ENCODE measurements around the gene A3GALT2. TPM values are rescaled to one million over a fixed set of nuclear protein-coding genes. Genes with fewer than 3 reads are reported as not detected.

The A3GALT2 gene
- total and polyA plus RNA-seq, 2 donors (not counting 1 experiment from before 2014, with no cell fraction given): not detected

GRCh38 chr1:33271666-33272505, 49.0 kb downstream of the A3GALT2 start:
- Histone ChIP-seq H3K9me3 (ENCODE audit: control extremely low read depth in 1 of 3, control insufficient read depth in 2 of 3, insufficient read depth in 1 of 3, low read length in 2 of 3) (no peaks in the 10 kb centered on the region), H2AFZ (ENCODE audit: insufficient read depth, low read depth, low read length, poor library complexity, severe bottlenecking) (no peak overlapping the region), H3K4me2 (replicated peaks; ENCODE audit: low read depth, low read length, poor library complexity, severe bottlenecking) (no peak overlapping the region), H3K79me2 (ENCODE audit: control insufficient read depth, insufficient read depth, low read length) (peaks cover 8% of the 10 kb centered on the region), H3K9ac (ENCODE audit: low read length) (no peak overlapping the region), H3K4me1 (ENCODE audit: control insufficient read depth in 2 of 2, insufficient read depth in 2 of 2, low read length in 2 of 2) (peaks cover 0 to 12% of the 10 kb centered on the region in 2 donors), H3K4me3 (ENCODE audit: control extremely low read depth in 1 of 5, extremely low read depth in 1 of 5, insufficient read depth in 1 of 5, low read depth in 2 of 5, low read length in 4 of 5) (no peak overlapping the region), H3K36me3 (replicated peaks in 1 of 2; ENCODE audit: control extremely low read depth in 1 of 2, control insufficient read depth in 1 of 2, extremely low read depth in 1 of 2, insufficient read depth in 2 of 2, low read length in 1 of 2) (peaks cover 0 to 14% of the 10 kb centered on the region in 2 experiments), H4K20me1 (ENCODE audit: control insufficient read depth, insufficient read depth, low read length, poor library complexity, severe bottlenecking) (peaks cover 43% of the 10 kb centered on the region), H3K27ac (ENCODE audit: low read length in 2 of 2) (no peak overlapping the region), H3K27me3 (replicated peaks in 1 of 4; ENCODE audit: control extremely low read depth in 1 of 4, control insufficient read depth in 3 of 4, insufficient read depth in 4 of 4, low read length in 3 of 4) (no peaks in the 10 kb centered on the region)
- intact Hi-C loops (cut with micrococcal nuclease): no loop called here
- no peak overlapping the region for H3K4me3 Mint-ChIP-seq
- no peaks in the 10 kb centered on the region for H3K9me3 Mint-ChIP-seq (ENCODE audit: insufficient read depth)
- peaks cover 23% of the 10 kb centered on the region for H3K4me1 Mint-ChIP-seq
- DNase-seq (no peak), ATAC-seq (ENCODE audit: low read depth) (no peak)
- ChIA-PET CTCF (interaction anchor here (4.2 kb wide), 1 partner anchor 24 kb away, joined by 19 read pairs; no protein-coding TSS in a partner anchor), POLR2A (no interaction called here)
- no peak overlapping the region for H3K27ac Mint-ChIP-seq
- H3K27me3 Mint-ChIP-seq: no peaks in the 10 kb centered on the region
- 95% methylated on average over 8 of the region's 13 CpGs for WGBS (ENCODE audit: insufficient coverage)
- TF ChIP-seq CTCF (IDR thresholded peaks at IDR 0.05): no peak
- TF ChIP-seq EZH2 (IDR thresholded peaks at IDR 0.05; ENCODE audit: borderline replicate concordance, insufficient read depth, low read depth, low read length, poor library complexity, severe bottlenecking): no peak

- no peaks in the 10 kb centered on the region for H3K9me3 ChIP-seq (ENCODE audit: control extremely low read depth in 1 of 3, control insufficient read depth in 2 of 3, insufficient read depth in 1 of 3, low read length in 2 of 3)
- H2AFZ ChIP-seq (ENCODE audit: insufficient read depth, low read depth, low read length, poor library complexity, severe bottlenecking): no peak overlapping the region
- POLR2A ChIA-PET: no interaction called here
- WGBS (ENCODE audit: insufficient coverage): 98% methylated on average over 6 of the region's 7 CpGs
- TF ChIP-seq CTCF (IDR thresholded peaks at IDR 0.05): no peak
- H3K27ac ChIP-seq (ENCODE audit: low read length in 2 of 2): no peak overlapping the region
- H3K9me3 Mint-ChIP-seq (ENCODE audit: insufficient read depth): no peaks in the 10 kb centered on the region
- no peak overlapping the region for H3K4me3 ChIP-seq (ENCODE audit: control extremely low read depth in 1 of 5, extremely low read depth in 1 of 5, insufficient read depth in 1 of 5, low read depth in 2 of 5, low read length in 4 of 5)
- H3K27me3 Mint-ChIP-seq: no peaks in the 10 kb centered on the region
- H3K4me3 Mint-ChIP-seq: no peak overlapping the region
- intact Hi-C loops (cut with micrococcal nuclease): no loop called here
- peaks cover 23% of the 10 kb centered on the region for H3K4me1 Mint-ChIP-seq
- CTCF ChIA-PET: interaction anchor here (4.2 kb wide), 1 partner anchor 25 kb away, joined by 19 read pairs; no protein-coding TSS in a partner anchor
- H3K4me1 ChIP-seq (ENCODE audit: control insufficient read depth in 2 of 2, insufficient read depth in 2 of 2, low read length in 2 of 2): peaks cover 0 to 12% of the 10 kb centered on the region in 2 donors
- no peak overlapping the region for H3K9ac ChIP-seq (ENCODE audit: low read length)
- peaks cover 0 to 12% of the 10 kb centered on the region in 2 experiments for H3K36me3 ChIP-seq (replicated peaks in 1 of 2; ENCODE audit: control extremely low read depth in 1 of 2, control insufficient read depth in 1 of 2, extremely low read depth in 1 of 2, insufficient read depth in 2 of 2, low read length in 1 of 2)
- H3K27ac Mint-ChIP-seq: no peak overlapping the region
- peaks cover 49% of the 10 kb centered on the region for H4K20me1 ChIP-seq (ENCODE audit: control insufficient read depth, insufficient read depth, low read length, poor library complexity, severe bottlenecking)
- no peak overlapping the region for H3K4me2 ChIP-seq (replicated peaks; ENCODE audit: low read depth, low read length, poor library complexity, severe bottlenecking)
- no peak for ATAC-seq (ENCODE audit: low read depth)
- peaks cover 16% of the 10 kb centered on the region for H3K79me2 ChIP-seq (ENCODE audit: control insufficient read depth, insufficient read depth, low read length)
- no peaks in the 10 kb centered on the region for H3K27me3 ChIP-seq (replicated peaks in 1 of 4; ENCODE audit: control extremely low read depth in 1 of 4, control insufficient read depth in 3 of 4, insufficient read depth in 4 of 4, low read length in 3 of 4)
- DNase-seq: no peak
Observed at GRCh38 chr1:33270808-33271465, 50.0 kb downstream of the A3GALT2 start.
